Measurements from ENCODE around the gene SLC36A3.
"Not testable (repeated sequence)": the region's sequence is repeated elsewhere in the genome, so short reads cannot be mapped to it uniquely, and the experiment has no call there.

- TF ChIP-seq CTCF (conservative IDR thresholded peaks at IDR 0.05; ENCODE audit: low read length); EZH2phosphoT487 (IDR thresholded peaks at IDR 0.05; ENCODE audit: borderline replicate concordance, low read depth, low read length): not testable (repeated sequence)
Measured at GRCh38 chr5:151309821-151310220, 6.3 kb upstream of the SLC36A3 start.

Data from OCI-LY7 (cell line).